H1 (cell line): ENCODE data around the gene RESP18.

Source experiments
- MAFK ChIP-seq: IDR thresholded peaks from 2 replicates; pipeline ENCODE4 v1.6.1; 2012; ENCODE audit warnings: low read depth, mild to moderate bottlenecking, improper control_type of control experiment, low read length
- YY1 ChIP-seq: IDR thresholded peaks from 2 replicates; pipeline ENCODE4 v1.6.1; 2011; ENCODE audit warnings: low read depth, mild to moderate bottlenecking, low read length

GRCh38 chr2:219306047-219306446 lies 26.5 kb downstream of the RESP18 start:
- TF ChIP-seq MAFK = no peak
- TF ChIP-seq YY1 = no peak
